GM19328 (cell line): ENCODE results near the gene IFNGR2.
"Not testable (repeated sequence)": the region's sequence is repeated elsewhere in the genome, so short reads cannot be mapped to it uniquely, and the experiment has no call there.

Experiments used
- ATAC-seq: cut with Tn5 transposase; IDR thresholded peaks from one replicate; pipeline ENCODE4 v1.9.1; 2021; ENCODE audit warnings: mild to moderate bottlenecking, moderate library complexity; ENCODE audit not compliant: unreplicated experiment

Gene IFNGR2

DNA sequence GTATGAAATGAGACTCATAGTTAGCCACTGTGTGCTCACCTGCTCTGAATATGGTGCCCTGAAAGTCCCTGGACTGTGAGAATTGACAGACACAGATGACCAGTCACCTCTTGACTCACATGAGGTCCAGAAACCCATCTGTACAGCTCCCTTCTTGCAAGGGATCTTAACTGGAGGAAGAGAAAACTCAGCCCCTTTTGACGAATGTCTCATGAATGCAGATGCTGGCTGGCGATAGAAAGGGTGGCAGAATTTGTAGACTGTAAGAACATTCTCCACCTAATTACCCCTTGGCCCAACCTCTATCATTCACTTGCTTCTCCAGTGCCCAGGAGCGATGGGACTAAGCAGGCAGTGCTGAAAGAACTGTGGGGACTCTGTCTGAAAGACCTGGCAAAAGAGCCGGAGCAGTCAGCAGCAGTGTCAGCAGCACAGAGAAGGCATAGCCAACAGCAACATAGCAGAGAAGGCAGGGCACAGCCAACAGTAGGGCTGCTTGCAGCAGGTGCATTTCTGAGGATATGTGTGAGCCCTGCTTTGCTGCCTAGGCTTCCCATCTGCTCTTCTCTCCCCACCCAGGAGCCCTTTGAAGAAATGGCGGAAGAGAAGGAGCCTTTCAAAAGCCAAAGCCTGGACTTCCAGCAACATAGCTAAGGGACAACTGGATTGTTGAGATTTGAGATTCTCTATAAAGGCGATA, 25.8 kb upstream of the IFNGR2 start:
- no peak for ATAC-seq

DNA sequence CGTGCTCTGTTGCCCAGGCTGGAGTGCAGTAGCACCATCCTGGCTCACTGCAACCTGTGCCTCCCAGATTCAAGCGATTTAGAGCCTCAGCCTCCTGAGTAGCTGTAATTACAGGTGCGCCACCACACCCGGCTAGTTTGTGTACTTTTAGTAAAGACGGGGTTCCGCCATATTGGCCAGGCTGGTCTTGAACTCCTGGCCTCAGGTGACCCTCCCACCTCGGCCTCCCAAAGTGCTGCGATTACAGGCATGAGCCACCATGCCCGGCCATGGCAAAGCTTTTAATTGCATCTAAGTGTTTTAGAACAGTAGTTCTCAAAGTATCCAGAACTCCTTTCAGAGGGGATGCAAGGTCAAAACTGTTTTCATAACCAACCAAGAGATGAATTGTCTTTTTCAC, 25.1 kb upstream of the IFNGR2 start:
- ATAC-seq, result no peak

DNA sequence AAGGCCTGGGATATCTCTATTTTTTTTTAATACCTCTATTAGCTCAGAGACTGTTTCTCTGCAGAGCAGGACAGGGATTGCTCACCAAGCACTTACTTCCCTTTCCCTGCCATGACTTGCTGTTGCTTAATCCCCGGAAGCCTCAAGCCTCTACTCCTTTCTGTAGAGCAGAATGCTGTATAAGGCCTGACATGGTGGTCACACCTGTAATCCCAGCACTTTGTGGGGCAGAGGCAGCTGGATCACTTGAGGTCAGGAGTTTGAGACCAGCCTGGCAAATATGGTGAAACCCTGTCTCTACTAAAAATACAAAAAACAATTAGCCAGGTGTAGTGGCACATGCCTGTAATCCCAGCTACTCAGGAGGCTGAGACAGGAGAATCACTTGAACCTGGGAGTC, 23.3 kb upstream of the IFNGR2 start:
- ATAC-seq, result not testable (repeated sequence)

DNA sequence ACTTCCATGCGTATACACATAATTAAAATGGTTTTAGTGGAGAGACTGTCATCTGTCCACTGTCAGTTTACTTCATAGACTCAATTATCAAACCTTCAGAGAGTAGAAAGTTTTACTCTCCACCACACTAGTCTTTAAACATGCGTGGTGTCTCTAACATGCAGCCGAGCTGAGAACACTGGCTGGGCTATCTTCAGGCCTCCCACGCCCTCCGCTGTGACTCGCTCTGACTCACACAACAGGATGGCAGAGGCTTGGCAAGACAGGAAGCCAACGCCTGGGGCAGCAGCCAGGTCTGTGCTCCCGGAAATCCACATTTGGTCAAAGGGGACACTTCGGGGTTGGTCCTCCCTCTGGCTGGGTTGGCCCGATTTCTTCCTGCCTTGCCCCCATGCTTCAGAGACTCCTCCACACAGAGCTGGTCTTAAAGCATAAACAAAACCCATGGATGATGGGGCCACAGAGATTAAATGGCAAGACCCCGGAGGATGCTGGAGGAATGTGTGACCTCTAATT, 22.7 kb upstream of the IFNGR2 start:
- ATAC-seq, result peak; percentile 44

DNA sequence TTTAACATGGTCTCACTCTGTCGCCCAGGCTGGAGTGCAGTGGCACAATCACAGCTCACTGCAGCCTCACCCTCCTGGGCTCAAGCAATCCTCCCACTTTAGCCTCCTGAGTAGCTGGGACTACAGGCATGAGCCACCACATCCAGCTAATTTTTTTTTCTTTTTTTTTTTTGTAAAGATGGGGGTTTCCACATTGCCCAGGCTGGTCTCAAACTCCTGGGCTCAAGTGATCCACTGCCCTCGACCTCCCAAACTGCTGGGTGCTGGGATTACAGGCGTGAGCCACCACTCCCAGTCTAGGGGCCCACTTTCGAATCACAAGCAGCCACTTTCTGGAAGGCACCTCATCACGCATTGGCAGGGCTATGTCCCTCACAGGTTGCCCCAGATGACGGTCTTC, 21.8 kb upstream of the IFNGR2 start:
- not testable (repeated sequence) for ATAC-seq

DNA sequence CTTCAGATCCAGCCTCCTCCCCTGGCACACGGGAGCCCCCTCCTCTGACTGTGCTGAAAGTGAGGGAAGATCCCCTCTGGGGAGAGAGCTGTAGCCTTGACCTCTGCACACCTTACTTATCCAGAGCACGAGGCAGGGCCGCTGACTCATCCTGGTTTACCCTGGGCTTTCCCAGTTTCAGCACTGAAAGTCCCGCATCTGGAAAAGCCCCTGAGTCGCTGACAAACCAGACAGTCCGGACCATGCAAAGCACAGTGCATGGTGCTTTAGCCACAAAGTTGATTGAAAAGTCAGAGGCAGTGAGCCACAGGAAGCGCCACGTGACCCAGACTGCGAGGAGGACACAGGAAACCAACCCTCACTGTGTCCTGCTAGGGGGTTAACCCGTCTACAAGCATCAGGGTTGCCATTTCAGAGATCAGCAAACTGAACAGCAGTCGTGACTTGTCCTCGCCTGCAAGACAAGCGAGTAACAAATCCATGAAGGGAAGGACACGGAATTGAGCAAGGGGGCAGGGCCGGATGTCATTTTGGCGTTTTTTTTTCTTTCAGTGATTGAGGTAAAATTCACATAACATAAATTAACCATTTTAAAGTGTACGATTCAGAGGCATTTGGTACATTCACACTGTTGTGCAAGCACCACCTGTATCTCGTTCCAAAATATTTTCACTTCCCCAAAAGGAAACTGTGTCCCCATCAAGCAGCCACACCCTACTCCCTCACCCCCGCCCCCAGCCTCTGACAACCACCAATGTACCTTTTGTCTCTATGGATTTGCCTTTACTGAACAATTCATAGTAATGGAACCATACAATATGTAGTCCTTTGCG, 19.9 kb upstream of the IFNGR2 start:
- peak; percentile 66 for ATAC-seq

DNA sequence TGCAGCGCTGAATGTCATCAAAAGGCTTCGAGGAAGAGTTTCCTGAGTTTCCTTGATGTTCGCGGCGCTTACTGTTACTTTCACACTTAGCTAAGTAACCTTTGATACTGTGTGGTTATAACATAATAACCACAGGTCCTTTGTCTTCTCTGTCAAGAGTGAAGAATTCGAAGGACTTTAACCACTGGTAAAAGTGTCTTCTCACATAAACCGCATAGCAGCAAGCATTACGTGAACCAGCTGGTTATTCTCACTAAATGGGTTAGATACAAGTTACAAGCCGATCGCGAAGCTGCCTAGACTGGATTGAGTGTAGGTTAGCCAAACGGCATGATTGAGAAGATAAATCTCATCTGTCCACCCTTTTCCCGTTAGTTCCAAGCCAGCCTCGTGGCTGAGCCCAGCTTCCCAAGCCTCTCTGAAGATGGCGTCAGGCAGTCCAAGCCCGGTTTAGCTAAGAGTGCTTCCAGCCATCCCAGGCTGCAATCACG, 18.3 kb upstream of the IFNGR2 start:
- no peak for ATAC-seq

DNA sequence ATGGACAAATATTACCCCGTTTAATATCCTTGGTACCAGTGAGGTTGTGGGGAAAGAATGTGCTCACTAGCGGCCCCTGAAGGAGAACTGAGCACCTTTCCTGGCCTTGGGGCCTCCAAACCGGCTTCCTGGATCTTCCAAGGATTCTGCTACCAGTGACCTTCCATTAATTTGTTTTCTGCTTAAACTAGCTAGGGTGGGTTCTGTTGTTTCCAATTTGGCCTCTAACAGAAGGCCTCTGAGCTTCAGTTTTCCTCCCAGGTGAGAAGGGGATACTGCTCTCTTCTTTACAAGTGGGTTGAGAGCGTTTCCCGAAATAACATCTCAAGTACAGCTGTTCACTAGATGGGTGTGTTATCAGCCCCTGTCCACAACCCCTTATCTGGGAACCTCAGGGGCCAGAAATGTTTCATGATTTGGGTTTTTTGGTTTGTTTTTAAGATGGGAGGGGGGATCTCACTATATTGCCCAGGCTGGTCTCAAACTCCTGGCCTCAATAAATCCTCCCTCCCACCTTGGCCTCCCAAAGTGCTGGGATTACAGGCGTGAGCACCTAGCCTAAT, 16.9 kb upstream of the IFNGR2 start:
- ATAC-seq, result no peak

DNA sequence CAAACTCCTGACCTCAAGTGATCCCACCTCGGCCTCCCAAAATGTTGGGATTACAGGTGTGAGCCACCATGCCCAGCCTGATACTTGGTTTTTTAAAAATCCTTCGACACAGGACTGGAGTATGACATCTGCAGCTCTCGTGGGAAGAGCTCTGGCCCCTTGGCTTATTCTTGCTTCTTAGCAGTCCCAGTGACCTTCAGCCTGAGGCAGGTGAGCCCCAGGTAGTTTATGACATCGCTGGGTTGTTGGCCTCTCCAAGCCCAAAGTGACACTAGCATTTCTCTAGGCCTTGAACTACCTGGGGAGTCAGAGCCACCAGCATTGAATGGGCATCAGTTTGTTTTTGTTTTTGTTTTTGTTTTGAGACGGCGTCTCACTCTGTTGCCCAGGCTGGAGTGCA, 15.9 kb upstream of the IFNGR2 start:
- no peak for ATAC-seq

DNA sequence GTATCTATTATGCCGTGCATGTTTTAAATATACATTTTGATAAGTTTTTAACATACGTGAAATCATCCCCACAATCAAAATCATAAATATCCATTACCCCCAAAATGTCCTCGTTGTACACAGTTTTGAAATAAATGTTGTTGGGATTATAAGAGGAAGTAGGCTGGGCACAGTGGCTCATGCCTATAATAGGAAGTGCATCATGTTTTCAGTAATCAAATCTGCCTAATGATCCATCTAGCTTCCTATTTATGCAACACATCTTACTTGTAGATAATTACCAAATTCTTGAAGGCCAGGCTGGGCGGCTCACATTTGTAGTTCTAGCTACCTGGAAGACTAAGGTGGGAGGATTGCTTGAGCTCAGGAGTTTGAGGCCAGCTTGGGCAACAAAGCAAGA, 15.0 kb upstream of the IFNGR2 start:
- ATAC-seq, result no peak

DNA sequence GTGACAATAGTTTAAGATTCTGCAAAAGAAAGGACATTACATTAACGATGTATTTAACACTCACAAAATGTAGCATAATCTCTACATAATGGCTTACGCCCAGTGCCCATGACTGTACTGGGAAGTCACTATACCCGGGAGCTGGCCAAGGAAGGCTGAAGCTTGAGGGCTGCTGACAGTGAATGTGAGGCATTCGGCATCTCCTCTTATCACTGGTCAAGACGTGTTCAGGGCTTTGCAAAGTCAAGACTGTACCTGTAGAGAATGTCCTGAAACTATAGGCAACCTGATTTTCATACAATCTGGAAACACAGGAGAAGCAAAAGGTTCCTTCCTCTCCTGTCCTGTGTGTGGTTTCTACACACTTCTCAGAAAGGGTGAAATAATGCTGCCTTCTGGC, 12.7 kb upstream of the IFNGR2 start:
- ATAC-seq, result no peak

DNA sequence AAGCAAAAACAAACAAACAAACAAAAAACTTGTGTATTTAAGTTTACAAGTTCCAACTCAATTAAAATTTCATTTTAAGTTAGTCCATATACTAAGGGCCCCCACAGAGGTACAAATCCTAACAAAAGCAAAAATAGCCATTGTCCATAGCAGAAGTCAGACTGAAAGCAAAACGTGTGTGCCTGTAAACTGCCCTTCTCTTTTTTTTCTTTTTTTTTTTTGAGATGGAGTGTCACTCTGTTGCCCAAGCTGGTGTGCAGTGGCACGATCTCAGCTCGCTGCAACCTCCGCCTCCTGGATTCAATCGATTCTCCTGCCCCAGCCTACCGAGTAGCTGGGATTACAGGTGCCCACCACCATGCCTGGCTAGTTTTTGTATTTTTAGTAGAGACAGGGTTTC, 11.6 kb upstream of the IFNGR2 start:
- no peak for ATAC-seq

DNA sequence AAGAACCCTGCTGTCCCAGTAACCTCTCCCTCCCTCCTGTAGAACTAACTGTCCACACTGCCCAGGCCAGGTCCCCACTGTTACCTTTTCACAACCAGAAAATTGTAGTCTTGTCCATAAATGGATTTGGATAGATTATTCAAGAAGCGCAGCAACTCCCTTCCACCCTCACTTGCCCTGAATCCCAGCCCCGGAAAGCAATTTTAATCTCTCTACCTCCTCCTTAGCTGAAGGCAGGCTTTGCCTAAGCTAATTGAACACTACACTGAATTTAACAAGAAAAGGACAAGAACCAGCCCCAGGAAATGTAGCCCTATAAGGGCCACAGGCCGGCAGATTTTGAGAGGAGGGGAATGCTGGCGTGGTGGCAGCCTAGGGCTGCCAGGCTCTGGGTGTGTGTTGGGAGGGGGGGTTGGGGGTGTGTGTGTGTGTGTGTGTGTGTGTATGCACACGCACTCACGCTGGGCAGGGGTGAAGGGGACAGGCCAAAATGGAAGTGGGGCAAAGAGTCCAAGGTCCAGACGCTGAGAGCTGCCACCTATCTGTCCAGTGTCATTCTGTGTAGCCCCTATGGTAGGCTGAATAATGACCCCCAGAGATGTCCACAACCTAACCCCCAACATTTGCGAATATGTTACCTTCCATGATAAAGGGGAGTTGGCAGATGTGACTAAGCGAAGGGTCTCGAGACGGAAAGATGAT, 10.8 kb upstream of the IFNGR2 start:
- ATAC-seq, result no peak

DNA sequence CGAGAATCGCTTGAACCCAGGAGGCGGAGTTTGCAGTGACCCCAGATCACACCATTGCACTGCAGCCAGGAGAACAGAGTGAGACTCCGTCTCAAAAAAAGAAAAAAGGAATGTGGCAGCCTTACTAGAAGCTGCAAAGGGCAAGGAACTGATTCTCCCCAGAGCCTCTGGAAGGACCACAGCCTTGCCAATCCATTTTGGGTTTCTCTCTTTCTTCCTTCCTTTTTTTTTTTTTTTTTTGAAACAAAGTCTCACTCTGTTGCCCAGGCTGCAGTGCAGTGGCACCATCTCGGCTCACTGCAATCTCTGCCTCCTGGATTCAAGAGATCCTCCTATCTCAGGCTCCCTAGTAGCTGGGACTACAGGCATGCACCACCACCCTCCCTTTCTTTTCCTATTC, 9.9 kb upstream of the IFNGR2 start:
- ATAC-seq, result no peak

DNA sequence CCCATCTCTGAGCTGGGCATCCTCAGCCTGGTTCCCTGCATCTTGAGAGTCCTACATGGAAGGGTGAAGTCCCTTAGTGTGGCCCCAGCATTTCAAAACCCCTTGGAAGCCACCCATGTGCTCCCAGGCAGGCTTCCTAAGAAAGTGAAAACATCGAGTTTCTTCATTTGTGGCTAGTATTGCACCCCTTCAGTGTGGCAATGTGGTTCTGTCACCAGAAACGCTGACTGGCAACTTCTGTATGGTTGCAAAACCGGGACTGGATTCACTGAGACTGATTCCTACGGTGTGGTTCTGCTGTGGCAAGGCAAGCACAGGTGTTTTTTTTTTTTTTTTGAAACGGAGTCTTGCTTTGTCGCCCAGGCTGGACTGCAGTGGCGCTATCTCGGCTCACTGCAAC, 9.0 kb upstream of the IFNGR2 start:
- no peak for ATAC-seq

DNA sequence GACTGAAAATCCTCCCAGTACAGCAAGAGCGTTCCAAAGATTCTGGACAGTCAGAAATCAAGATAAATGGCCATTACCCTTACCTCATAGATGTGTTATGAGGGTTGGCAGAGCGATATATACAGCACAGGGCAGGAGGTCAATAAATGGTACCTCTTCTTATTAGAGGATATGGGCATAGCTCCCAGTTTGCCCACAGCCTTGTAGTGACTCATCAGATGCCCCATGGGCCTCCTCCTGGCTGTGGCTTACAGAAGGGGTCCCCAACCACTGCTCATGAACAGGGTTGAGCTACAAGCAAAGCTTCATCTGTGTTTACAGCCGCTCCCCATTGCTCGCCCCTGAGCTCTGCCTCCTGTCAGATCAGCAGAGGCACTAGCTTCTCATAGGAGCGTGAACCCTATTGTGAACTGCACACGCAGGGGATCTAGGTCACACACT, 7.3 kb upstream of the IFNGR2 start:
- ATAC-seq, result no peak

DNA sequence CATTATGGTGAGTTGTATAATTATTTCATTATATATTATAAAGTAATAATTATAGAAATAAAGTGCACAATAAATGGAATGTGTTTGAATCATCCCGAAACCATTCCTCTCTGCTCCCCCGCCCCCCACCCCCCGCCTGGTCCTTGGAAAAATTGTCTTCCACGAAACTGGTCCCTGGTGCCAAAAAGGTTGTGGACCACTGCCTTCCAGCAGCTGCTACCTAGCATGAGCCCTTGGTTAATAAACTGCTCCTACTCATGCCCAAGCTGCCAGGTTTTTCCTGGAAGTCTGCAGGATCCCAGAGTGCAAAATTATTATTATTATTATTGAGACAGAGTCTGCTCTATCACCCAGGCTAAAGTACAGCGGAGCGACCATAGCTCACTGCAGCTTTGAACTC, 6.8 kb upstream of the IFNGR2 start:
- ATAC-seq, result no peak

DNA sequence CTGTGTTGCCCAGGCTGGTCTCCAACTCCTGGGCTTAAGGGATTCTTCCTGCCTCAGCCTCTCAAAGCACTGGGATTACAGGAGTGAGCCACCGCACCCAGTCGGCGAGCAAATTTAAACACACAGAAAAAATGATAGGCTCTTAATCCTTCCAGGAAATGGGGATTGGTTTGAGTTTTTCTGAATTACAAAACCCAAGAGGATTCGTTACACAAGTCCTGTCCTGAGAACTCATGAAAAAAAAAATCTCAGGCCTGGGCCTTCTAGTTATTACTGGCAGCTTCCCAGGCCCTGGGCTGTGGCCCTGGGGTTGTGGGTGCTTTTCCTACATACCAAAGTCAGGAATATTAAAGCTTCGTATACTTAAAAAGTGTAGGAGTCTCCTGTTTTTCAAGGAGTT, 6.3 kb upstream of the IFNGR2 start:
- no peak for ATAC-seq

DNA sequence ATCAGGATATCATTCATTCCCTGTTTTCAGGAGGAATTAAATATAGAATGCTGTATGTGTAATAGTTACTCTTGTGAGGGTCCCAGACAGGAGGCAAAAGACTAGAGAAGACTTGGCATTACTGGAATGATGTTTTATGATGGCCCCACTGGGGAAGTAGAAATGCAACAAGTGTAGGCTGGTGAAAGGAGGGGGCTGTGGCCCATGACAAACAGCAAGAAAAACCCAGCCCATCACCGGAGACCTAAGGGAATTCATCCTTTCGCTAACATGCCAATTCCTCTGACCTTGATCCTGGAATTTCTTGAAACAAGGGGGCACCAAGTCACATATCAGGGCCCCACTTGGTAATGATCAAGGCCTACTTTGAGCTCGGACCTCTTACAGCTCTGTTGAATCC, 5.5 kb upstream of the IFNGR2 start:
- ATAC-seq, result no peak

DNA sequence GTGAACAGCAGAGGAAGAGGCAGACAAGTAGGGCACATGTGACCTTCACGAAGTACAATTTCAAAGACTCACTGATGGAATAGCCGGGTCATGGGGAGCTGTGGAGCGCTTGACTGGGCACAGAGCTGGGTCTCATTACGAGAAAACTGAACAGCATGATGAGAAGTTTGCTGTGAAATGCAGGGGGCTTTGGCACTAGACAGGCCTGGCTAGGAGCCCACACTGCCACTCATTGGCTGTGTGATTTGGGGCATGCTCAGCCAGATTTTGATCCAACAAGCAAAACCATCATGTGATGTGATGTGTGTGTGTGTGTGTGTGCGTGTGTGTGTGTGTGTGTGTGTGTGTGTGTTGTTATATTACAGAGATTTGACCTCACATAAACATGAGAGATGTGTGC, 4.9 kb upstream of the IFNGR2 start:
- no peak for ATAC-seq

DNA sequence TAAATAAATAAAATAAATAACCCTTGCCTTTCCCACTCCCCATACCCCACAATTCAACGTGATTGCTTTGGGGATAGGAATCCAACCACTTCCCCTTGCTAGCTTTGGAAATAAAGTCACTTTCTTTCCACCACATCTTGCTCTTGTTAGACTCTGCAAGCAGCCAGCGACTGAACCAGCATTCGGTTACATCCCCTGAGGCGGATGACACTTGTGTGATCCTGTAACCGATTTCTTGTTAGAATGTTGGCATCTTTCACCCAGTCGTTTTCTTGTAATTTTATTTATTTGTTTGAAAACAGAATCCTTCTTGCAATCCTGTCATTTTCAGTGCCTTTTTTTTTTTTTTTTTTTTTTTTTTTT, 1.6 kb upstream of the IFNGR2 start:
- ATAC-seq, result no peak
